Measurements from ENCODE around the gene GLOD4. TPM values are rescaled to one million over a fixed set of nuclear protein-coding genes. Genes with fewer than 3 reads are reported as not detected.
"Not testable (repeated sequence)": the region's sequence is repeated elsewhere in the genome, so short reads cannot be mapped to it uniquely, and the experiment has no call there.

Gene GLOD4
- total RNA-seq, 4 donors from 2014 or later, result 28.6 to 53.7 (median 37.0) TPM

DNA sequence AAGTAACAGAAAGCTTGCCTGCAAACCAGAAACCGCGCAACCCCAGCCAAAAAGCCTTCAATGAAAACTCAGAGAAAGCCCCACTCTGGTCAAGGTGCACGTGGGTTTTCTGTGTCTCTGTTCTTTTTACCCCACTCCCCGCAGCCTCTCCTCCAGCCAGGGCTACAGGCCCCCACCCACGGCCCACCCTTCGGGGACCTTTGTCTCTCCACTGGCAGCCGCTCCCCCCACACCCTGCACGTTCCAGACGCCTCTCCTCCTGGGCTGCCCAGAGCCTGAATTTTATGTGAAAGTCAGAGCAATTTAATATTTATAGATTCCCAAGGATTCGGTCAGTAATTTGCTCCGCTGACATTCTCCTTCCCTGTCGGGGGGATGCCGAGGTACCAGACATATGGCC lies 24.3 kb upstream of the GLOD4 start:
- H3K9me3 ChIP-seq, result no peaks in the 10 kb centered on the region
- H3K4me1 ChIP-seq, result no peaks in the 10 kb centered on the region
- TF ChIP-seq EP300 (IDR thresholded peaks at IDR 0.05) (no peak), POLR2A (IDR thresholded peaks at IDR 0.05) (no peak)
- TF ChIP-seq, protein P1, sequence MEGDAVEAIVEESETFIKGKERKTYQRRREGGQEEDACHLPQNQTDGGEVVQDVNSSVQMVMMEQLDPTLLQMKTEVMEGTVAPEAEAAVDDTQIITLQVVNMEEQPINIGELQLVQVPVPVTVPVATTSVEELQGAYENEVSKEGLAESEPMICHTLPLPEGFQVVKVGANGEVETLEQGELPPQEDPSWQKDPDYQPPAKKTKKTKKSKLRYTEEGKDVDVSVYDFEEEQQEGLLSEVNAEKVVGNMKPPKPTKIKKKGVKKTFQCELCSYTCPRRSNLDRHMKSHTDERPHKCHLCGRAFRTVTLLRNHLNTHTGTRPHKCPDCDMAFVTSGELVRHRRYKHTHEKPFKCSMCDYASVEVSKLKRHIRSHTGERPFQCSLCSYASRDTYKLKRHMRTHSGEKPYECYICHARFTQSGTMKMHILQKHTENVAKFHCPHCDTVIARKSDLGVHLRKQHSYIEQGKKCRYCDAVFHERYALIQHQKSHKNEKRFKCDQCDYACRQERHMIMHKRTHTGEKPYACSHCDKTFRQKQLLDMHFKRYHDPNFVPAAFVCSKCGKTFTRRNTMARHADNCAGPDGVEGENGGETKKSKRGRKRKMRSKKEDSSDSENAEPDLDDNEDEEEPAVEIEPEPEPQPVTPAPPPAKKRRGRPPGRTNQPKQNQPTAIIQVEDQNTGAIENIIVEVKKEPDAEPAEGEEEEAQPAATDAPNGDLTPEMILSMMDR (IDR thresholded peaks at IDR 0.05), result no peak
- H3K27me3 ChIP-seq, result no peaks in the 10 kb centered on the region
- H3K36me3 ChIP-seq, result peaks cover 0 to 15% (median 0%) of the 10 kb centered on the region in 3 donors
- H3K4me3 ChIP-seq, result no peak overlapping the region
- DNase-seq (ENCODE audit: low spot score in 2 of 2), result no peak
- 68 to 70% methylated on average over 13 of the region's 13 CpGs for WGBS, 2 donors
- no peak overlapping the region for H3K27ac ChIP-seq

DNA sequence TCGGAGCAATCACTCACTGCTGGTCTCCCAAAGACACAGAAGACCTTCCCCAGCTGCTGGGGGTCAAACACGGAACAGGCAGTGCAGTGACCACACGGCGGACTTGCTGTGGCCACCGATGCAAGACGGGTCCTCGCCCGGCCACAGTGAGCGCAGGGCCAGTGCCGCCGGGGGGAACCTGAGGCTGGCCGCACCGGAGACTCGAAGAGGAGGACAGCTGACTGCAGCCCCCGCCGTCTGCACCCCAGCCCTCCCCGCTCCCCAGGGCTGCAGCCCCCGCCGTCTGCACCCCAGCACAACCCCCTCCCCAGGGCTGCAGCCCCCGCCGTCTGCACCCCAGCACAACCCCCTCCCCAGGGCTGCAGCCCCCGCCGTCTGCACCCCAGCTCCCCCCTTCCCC lies 23.8 kb upstream of the GLOD4 start:
- DNase-seq (ENCODE audit: low spot score in 2 of 2); H3K4me1 ChIP-seq; H3K27ac ChIP-seq; H3K9me3 ChIP-seq; H3K27me3 ChIP-seq; H3K4me3 ChIP-seq: not testable (repeated sequence)
- 89 to 93% methylated on average over 13 to 16 of the region's 23 CpGs for WGBS, 2 donors
- H3K36me3 ChIP-seq, result peaks cover 0 to 17% (median 0%) of the 10 kb centered on the region in 3 donors

GRCh38 chr17:804541-805435 lies 22.7 kb upstream of the GLOD4 start:
- TF ChIP-seq POLR2A (IDR thresholded peaks at IDR 0.05) (no peak), EP300 (IDR thresholded peaks at IDR 0.05) (no peak)
- TF ChIP-seq, protein P1 (IDR thresholded peaks at IDR 0.05), result no peak
- Histone ChIP-seq H3K27ac (no peak overlapping the region), H3K9me3 (no peaks in the 10 kb centered on the region), H3K27me3 (no peaks in the 10 kb centered on the region), H3K4me1 (no peaks in the 10 kb centered on the region), H3K4me3 (no peak overlapping the region), H3K36me3 (peaks cover 0 to 25% (median 0%) of the 10 kb centered on the region in 3 donors)
- no peak for DNase-seq (ENCODE audit: low spot score in 2 of 2)
- WGBS, 2 donors, result 69 to 74% methylated on average over 22 to 38 of the region's 41 CpGs

DNA sequence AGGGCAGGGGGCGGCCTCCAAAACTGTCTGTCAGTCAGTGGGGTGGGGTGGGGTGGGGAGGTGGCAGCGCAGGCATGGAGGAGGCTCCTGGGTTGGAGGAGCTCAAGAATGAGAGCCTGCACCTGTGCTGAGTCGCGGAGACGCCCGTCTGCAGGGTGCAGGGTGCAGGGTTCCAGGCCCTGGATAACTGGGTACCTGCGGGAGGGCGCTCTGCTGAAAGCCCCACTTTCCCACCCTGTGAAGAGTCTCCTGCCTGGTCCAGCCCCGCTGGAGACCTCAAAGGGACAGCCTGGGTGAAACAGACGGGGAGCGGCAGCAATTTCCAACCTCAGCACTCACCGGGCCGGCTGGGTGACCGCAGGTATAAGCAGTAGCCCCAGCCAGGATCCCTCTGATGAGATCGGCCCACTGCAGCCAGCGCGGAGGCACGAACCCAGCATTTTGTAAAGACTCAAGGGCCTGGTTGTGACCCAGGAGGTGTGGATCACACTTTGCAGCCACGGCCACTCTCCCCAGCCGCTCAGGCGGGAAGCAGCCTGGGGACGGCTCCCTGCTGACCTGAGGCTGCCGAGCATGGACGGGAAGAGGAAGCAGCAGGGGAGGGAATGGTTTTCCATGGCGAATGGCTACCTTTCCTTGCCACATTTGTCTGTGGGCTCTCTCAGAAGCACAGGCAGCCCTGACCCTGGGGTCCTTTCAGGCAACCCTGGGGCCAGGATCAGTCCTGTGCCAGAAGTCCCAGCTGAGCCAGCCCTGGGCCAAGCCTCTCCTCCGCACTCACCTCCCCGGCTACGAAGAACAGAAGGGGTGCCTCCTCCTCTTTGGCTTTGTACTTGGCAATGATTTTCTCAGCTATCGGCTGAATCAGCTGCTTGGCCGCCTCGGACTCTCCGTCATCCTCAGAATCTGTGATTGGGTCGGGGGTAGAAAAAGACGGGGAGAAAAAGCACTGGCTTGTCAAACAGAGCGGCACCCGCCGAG lies 21.1 kb upstream of the GLOD4 start:
- Histone ChIP-seq H3K36me3 (peaks cover 0 to 25% (median 0%) of the 10 kb centered on the region in 3 donors), H3K4me1 (no peaks in the 10 kb centered on the region)
- 89% methylated on average over 24 to 37 of the region's 37 CpGs for WGBS, 2 donors

DNA sequence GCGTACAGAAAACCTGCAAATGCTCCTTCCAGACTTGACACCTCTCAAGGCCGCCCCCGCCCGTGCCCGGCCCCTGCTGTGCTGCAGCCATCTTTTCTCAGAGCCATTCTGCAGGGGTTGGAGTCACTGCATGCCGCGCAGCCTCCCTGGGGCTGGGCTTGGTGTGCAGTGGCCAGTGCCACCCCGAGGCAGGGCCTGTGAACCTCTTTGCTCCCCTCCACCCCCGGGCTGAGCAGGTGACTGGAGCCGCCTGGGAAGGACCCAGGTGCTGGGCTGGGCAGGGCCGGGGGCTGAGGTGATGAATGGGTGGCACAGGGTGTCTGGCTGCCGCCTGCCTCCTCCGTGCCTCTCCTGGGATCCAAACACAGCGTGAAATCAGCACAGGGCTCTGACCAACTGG lies 20.4 kb upstream of the GLOD4 start:
- Histone ChIP-seq H3K4me3 (no peak overlapping the region), H3K27ac (no peak overlapping the region), H3K9me3 (no peaks in the 10 kb centered on the region), H3K36me3 (peaks cover 0 to 25% (median 0%) of the 10 kb centered on the region in 3 donors), H3K4me1 (no peaks in the 10 kb centered on the region), H3K27me3 (no peaks in the 10 kb centered on the region)
- TF ChIP-seq POLR2A (IDR thresholded peaks at IDR 0.05) (no peak), EP300 (IDR thresholded peaks at IDR 0.05) (no peak)
- TF ChIP-seq, protein P1 (IDR thresholded peaks at IDR 0.05), result no peak
- 96 to 97% methylated on average over 9 to 14 of the region's 14 CpGs for WGBS, 2 donors
- DNase-seq (ENCODE audit: low spot score in 2 of 2), result no peak

More for the DNA sequence above, 21.1 kb upstream of the GLOD4 start:
- no peak for TF ChIP-seq POLR2A (IDR thresholded peaks at IDR 0.05)
- TF ChIP-seq, protein P1 (IDR thresholded peaks at IDR 0.05), result no peak
- TF ChIP-seq EP300 (IDR thresholded peaks at IDR 0.05), result no peak
- H3K27ac ChIP-seq, result no peak overlapping the region
- no peaks in the 10 kb centered on the region for H3K27me3 ChIP-seq
- H3K4me3 ChIP-seq, result no peak overlapping the region
- no peaks in the 10 kb centered on the region for H3K9me3 ChIP-seq
- DNase-seq (ENCODE audit: low spot score in 2 of 2), result no peak

Measured in tibial nerve (tissue), 4 donors.